HG02852 (cell line): ENCODE measurements around the gene NEUROG1.
"Not testable (repeated sequence)": the region's sequence is repeated elsewhere in the genome, so short reads cannot be mapped to it uniquely, and the experiment has no call there.

Experiments
- ATAC-seq: cut with Tn5 transposase; IDR thresholded peaks from one replicate; pipeline ENCODE4 v1.9.1; 2021; ENCODE audit warnings: mild to moderate bottlenecking, moderate library complexity; ENCODE audit not compliant: unreplicated experiment

Gene NEUROG1

DNA sequence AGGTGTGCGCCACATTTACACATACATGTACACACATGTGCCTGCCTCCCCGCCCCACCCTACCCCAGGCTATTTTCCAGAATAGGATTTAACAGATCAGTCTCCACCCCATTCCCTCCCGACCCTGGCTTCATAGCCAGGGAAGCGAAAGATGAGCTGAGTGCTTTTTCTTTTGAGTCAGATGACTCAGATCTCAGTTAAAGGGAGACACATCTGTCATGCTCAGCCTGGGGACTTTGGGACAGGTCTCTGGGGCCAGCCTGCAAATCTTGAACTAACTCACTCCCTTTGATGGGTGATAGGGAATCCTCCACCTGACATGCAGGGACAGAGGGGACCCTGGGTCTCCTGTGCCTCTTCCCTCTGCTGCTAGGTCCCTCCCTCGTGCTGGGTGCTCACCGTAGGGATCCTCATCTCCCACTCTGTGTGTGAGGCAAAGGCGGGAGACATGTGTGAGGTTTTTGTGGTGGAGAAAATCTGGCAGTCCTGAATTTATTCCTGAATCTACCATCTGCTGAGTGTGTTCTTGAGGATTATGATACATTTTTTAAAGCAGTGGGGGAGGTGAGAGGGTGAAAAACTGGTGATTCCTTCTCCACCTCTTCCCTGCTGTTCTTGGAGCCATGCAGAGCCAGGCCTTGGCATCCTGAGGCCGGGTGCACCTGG lies 37.7 kb downstream of the NEUROG1 start:
- ATAC-seq = no peak

DNA sequence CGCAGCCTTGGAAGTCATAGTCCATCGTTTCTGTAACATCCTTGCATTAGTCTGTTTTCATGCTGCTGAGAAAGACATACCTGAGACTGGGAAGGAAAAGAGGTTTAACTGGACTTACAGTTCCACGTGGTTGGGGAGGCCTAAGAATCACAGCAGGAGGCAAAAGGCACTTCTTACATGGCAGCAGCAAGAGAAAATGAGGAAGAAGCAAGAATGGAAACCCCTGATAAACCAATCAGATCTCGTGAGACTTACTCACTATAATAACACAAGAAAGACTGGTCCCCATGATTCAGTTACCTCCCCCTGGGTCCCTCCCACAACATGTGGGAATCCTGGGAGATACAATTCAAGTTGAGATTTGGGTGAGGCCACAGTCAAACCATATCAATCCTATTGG lies 40.2 kb downstream of the NEUROG1 start:
- ATAC-seq = not testable (repeated sequence)

DNA sequence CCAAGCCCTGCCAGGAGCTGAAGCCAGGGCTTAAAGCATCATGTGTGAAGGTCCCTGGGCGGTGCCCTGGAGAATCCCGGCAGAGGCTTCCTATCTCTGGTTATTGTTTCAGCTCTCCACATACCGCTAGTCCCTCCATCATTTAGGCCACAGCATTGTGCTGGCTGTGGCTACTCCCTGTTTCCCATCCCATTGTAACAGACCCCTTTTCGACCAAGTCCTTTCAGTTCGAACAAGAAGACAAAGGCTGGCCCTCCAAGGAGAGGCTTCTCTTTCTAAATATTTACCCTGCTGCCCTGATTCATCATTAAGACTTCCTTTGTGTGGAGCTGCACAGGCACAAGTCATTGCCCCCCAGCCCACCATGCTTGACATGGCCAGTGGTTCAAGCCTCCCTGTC lies 41.6 kb downstream of the NEUROG1 start:
- no peak for ATAC-seq

DNA sequence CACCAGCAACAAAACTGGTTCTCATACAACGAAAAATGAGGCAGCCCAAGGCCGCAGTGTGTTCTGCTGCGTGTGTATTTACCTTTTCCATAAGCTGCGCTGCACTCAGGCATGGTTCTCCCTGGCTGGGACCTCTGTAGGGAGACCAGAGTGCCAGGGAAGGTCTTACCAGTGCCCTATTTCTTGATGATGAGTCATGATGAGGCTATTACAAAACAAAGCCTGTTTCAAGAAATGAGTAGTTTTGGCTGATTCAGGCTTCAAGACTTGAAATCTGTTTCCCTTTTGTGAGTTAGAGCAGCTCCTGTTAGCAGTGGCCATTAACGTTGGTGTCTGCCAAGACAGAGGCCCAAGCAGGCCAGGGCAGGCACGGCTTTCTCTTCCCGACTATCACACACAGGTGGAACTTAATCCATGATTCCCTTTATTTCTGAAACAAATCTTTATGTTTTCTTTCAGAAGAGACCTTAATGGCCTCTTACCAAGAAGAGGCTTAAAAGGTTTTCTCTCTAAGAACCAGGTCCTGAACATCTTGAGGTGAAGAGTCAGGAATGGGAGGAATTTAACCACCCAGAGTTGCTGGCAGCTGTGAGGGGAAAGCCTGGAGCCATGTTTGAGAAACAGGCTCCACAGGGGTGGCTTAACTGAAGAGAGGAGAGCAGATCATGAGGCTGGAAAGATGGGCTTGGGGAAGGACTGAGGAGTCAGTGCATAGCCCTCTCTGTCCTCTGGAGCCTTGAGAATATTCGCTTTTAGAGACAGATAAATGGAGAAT lies 42.2 kb downstream of the NEUROG1 start:
- ATAC-seq = no peak

DNA sequence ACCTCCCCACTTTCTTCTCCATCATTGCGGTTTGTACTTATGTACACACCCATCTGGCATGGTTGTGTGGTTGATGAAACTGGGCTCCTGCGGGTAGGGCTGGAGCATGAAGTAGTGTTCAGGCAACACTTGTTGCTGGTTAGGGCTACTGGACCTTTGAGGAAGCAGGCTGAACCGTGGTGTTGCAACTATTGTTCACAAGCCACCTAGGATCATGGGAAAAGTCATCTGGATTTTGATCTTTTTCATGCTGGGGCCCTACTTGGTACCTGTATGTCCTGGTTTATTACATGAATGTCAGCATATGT lies 43.5 kb downstream of the NEUROG1 start:
- no peak for ATAC-seq

DNA sequence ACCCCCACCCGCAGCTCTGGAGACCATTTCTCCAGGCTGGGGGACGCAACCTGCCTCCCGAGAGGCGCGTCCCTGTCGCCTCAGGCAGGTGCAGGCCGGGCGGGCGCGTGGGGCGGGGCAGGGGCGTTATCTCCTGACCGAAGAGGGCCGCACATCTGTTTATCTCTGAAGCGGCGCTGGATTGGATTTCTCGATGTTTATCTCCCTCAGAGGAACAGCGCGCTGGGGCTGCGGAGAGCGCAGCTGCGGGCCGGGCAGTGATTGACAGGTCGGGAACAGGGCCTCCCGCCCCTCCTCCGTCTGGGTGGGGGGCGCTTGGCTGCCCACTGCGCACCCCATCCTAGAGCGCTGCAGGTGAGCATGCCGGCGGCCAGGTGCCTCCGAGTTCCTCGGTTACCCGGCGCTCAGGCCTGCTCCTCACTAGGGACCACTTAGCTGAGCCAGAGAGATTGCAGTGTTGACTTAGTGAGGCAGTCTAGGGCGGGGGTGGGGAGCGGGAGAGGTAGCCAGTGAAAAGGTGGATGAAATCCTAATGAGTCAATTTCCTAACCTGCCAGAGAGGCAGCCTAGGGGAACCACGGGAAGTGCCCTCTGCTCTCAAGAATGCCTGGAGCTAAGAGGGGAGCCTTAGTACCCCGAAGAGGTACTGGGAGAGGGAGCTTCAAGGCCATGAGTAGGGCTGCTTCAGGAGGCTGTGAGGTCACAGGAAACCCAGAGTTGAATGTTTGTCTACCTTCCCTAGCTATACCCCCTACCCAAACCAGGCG lies 44.0 kb downstream of the NEUROG1 start:
- ATAC-seq = no peak

DNA sequence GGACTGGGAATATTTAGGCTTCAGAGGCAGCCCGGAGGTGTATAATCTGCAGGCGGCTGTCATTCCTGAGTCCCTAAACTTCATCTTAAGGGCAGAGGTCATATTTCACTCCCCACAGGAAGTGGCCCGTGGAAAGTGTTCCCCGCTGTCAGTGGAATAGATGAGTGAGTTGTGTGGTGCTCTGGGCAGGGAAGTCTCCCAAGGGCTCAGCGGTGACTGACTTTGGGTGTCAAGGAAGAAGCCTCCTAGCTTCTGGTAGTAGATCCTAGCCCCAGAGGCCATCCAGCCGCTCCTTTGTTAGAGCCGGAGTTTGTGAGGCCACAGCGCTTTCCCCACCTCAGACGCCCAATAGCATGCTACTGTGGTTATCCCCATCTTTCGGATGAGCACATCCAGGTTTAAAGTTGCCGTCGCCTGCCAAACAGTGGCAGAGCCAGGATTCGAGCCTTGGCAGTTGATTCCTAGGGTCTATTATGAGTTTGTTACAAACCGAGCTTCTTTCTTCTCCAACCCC lies 44.7 kb downstream of the NEUROG1 start:
- no peak for ATAC-seq

DNA sequence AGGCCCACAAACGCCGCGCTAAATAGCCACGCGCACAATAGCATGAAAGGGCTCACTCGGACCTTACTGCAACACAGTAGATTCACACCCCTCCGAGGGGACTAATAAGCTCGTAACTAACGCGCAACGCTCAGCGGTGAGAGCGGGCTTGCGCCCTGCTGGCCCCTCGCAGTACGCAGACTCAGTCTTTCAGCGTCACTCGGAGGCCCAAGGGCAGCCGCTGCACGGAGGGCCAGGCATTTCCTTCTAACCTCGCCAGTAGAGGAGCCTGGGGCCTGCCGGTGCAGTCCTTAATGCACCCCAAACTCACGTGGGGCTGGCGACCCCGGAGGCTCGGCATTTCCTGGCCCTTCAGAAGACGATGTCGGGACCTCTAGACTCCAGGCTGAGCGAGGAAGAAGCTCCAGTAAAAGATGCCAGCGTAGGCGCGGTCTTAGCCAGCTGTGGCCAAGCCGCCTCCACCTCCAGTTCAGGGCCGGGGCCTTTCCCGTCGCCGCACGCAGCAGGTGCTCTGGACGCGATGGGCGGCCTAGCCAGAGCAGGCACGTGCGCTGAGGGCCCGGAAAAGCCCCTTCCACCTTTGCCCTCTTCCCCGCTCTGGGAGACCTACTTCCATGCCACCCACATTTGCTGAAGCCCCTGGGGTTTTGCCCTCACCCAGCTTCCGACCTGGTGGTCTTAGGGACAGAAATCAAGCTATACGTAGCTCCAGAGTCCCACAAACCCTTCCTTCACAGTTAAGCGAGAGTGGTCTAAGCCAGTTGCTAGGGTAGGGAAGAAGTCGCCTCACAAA lies 45.3 kb downstream of the NEUROG1 start:
- ATAC-seq = no peak

DNA sequence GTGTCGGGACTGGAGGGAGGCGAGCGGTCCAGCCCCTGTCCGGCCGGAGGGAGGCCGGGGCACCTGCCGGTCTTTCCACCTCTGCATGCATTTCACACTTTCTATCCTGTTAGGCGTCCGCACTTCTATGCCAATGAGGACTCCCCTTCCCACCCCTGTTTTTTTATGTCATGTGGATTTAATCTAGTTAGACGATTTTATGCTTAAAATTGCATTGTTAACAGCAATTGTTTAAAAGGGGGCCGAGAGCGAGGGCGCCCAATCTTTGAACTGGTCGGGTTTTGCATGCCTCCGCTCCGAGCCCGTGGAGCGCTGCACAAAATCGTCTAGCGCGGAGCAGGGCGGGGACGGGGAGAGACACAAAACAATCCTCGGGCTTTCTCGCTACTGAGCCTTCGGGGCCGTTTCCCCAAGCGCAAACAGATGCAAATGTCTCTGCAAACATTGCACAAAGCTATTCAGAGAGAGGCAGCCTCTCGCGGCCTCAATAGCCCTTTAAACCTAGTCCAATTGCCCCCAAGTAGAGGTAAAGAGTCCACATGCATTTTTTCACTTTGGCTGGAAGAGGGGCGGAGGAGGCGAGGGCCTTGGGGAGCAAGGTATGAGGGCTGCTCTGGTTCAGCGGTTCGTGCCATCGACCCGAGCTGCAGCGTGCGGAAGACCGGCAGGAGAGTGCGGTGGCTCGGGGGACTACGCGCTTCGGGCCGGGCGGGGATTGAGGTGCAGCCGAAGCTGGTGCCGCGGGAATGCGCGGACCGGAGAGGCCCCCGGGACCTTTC lies 46.1 kb downstream of the NEUROG1 start:
- ATAC-seq = no peak

DNA sequence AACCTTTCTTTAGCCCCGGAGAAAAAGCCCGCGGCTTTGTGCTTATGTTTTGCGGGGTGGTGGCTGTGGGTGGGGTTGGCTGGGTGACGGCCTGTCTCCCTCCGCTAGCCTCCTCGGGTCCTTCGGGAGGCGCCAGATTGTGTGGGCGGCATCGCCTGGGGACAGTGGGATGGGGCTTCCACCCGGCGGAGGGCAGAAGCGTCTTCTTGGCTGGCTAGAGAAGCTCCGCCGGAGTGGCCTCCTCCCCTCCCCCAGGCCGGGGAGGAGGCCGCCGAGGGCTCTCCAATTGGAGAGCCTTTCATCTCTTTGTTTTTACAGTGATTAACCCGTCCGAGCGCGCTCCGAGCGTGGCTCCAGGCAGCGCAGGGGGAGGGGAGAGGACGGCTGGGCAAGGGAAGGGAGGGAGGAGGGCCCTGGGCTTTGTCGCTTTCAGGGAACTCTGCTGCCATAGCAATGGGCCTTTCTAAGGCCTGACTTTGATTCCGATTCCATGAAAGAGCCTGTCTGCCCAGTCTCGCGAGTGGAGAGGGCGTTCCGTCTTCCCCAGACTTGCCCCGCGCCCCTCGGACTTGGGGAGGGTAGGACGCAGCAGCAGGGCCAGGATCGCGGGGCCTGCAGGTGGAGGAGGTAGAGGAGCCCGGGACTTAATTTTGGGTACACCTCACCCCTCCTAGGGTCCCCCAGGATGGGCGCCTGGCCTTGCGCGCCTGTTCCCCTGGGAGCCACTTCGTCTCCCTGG lies 46.9 kb downstream of the NEUROG1 start:
- no peak for ATAC-seq

DNA sequence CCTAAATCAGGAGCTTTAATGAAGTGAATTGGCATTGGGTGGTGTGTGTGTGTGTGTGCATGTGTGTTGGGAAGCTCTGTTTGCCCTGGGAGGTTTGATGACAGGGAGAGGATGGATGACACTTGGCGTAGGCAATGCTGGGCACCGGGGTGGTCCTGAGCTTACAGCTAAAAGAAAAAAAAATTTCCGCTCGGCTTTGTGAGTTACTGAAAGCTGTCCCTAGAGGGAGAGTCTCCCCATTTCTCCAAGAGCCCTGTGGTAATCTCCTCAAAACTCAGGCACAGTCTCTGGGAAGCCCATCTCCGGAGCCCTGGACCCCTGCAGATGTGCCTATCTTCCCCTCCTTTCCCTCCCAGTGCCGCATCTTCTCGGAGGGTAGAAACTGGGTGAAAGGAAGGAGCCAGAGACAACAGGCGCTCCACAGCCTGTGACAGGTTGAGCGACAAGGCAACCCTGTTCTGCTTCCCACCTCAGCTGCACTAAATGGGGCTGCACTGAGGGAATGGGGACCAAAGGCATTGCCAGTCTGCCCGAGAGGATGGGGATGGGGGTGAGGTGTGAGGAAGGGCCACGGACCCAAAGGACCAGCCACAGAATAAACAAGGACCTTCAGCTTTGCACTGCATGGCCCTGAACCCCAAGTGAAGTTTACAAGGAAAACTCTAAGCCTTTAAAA lies 47.8 kb downstream of the NEUROG1 start:
- ATAC-seq = no peak

DNA sequence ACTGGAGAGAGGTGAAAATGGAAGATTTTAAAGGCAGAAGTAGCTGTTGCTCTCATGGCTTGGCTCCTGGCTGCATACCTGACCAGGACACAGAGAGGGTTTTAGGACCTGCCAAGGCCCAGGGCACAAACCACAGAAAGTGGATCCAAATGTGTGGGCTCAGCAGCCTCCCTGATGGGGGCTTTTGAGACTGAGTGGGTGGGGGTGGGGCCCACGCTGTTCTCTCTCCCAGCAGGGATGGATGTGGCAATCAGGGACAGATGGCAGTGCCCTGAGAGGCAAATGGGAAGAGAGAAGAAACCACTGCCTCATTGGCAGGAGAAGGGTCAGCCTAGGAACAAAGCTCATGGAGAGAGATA lies 48.7 kb downstream of the NEUROG1 start:
- no peak for ATAC-seq

DNA sequence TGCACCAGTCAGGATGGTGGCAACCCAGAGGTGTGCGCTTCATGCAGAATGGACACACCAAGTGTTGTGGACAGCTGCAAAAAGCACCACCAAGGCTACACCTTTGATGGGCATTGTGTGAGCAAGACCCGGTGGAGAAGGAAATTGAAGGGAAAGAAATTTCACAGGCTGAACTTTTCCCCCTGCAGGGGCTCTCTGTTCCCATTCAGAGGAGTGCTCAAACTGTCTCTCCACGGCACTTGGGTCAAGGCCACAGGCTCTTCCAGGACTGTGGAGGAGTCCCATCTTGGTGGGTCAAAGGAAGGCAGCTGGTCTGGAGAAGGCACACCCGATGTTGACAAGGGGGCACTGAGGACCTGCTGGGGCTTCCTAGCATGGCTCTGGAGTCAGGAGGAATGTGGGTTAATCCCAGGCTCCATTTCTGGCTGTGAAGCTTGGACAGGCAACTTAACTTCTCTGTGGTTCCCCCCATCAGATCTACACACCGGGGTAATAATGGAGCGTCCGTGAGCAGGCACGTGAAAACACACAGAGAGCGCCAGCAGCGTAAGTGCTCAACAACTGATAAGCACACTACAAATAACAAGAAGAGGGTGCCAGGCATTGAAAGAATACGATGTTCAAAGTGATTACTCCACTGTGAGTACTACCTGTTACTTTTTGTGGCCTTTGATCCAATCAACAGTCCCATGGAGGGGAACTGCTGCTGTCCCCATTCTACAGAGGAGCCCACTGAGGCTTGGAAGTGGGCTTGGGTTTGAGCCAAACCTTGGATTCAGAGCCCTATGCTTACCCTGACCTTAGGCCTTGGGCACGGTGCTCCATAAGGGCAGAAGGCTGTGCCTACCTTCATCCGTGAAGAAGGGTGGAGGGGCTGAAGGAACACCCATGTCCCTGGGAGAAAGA lies 49.4 kb downstream of the NEUROG1 start:
- ATAC-seq = no peak

DNA sequence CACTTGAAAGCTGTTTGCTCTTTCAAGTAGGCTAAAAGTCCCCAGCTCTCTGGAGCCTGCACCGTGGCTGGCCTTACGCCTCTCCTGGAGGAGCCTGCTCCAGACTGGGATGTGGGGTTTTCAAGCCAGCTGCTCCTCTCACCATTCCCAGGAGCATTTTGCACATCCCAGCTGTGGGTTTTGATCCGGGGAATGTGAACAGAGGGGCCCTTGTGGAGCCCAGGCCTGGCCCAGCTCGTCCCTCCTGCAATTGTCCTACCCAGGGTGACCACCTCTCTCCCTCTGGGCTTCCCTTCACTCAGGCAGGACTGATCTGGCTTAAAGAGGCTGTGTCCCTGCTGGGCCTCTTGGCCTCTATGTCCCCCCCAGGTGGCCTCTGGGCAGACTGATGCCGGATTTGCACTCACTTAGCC lies 51.1 kb downstream of the NEUROG1 start:
- no peak for ATAC-seq
